ENCODE results near the gene ESRRA.

GRCh38 chr11:64364911-64365310 is 59.6 kb downstream of the ESRRA start:
- TF ChIP-seq EZH2 (IDR thresholded peaks at IDR 0.05; ENCODE audit: low read length, unreplicated experiment) = no peak
- no peak for TF ChIP-seq CTCF (conservative IDR thresholded peaks at IDR 0.05; ENCODE audit: low read depth, low read length)
- no peak for TF ChIP-seq EZH2phosphoT487 (IDR thresholded peaks at IDR 0.05; ENCODE audit: borderline replicate concordance, low read length)
